IMR-90 (cell line): ENCODE measurements around the gene ITIH5. TPM values are rescaled to one million over a fixed set of nuclear protein-coding genes. Genes with fewer than 3 reads are reported as not detected.

Experiments used
- ATAC-seq: fragments of 200-7000 bp; cut with Tn5 transposase; 2 replicates; pipeline ENCODE4 v1.9.1; 2020; ENCODE audit warnings: low read depth, mild to moderate bottlenecking, moderate library complexity
- BruUV-seq: library from RNA; stranded (reverse); fragments of 400-500 nt; replicated peaks from 2 replicates; lab custom pipeline; 2021; lab: Mats Ljungman, UMichigan
- CTCF ChIA-PET: fragments of 300-600 bp; formaldehyde crosslinking; extraction: SDS; loops from one replicate; lab custom pipeline; 2021; ENCODE audit warnings: antibody characterized with exemption; lab: Yijun Ruan, JAX
- POLR2A ChIA-PET: fragments of 300-600 bp; sonication (Branson Sonifier 250); formaldehyde crosslinking; loops from one replicate; lab custom pipeline; 2022; ENCODE audit warnings: antibody characterized with exemption; ENCODE audit not compliant: unreplicated experiment; lab: Charles Lee
- DNase-seq: peaks from one replicate; pipeline ENCODE4 v3.0.0; 2013
- H2AFZ ChIP-seq: replicated peaks from 2 replicates; pipeline ENCODE3; 2013; ENCODE audit warnings: low read length, mild to moderate bottlenecking; ENCODE audit not compliant: poor library complexity
- H2AK5ac ChIP-seq: 2 replicates; pipeline ENCODE4 v1.6.1; 2013; ENCODE audit warnings: low read depth, low read length, inconsistent platforms
- H2AK9ac ChIP-seq: replicated peaks from 2 replicates; pipeline ENCODE3; 2013; ENCODE audit warnings: mild to moderate bottlenecking, low read depth, low read length, moderate library complexity; ENCODE audit not compliant: poor library complexity
- H2BK120ac ChIP-seq: 2 replicates; pipeline ENCODE4 v1.6.1; 2013; ENCODE audit warnings: low read depth, low read length, inconsistent platforms
- H2BK15ac ChIP-seq: 3 replicates; pipeline ENCODE4 v1.6.1; 2013; ENCODE audit warnings: low read depth, low read length, inconsistent platforms
- H2BK20ac ChIP-seq: 2 replicates; pipeline ENCODE4 v1.6.1; 2013; ENCODE audit warnings: low read depth, mild to moderate bottlenecking, inconsistent platforms, low read length, moderate library complexity
- H2BK5ac ChIP-seq: 2 replicates; pipeline ENCODE4 v1.6.1; 2013; ENCODE audit warnings: mild to moderate bottlenecking, low read depth, low read length, inconsistent platforms; ENCODE audit not compliant: poor library complexity, severe bottlenecking
- H3K14ac ChIP-seq: replicated peaks from 2 replicates; pipeline ENCODE4 v1.6.1; 2013; ENCODE audit warnings: low read depth, low read length, inconsistent platforms
- H3K18ac ChIP-seq: 2 replicates; pipeline ENCODE4 v1.6.1; 2013; ENCODE audit warnings: low read depth, low read length, control low read depth
- H3K23ac ChIP-seq: 2 replicates; pipeline ENCODE4 v1.6.1; 2013; ENCODE audit warnings: low read depth, low read length, inconsistent platforms
- H3K27ac ChIP-seq: 2 replicates; pipeline ENCODE4 v1.5.1; 2013; ENCODE audit warnings: mild to moderate bottlenecking, control low read depth, low read length; ENCODE audit not compliant: insufficient read depth
- H3K27me3 ChIP-seq: 2 replicates; pipeline ENCODE4 v1.6.1; 2013; ENCODE audit warnings: low read length; ENCODE audit not compliant: control insufficient read depth, insufficient read depth
- H3K36me3 ChIP-seq: 2 replicates; pipeline ENCODE4 v1.6.1; 2013; ENCODE audit warnings: low read length, mixed read lengths; ENCODE audit not compliant: control insufficient read depth, insufficient read depth
- H3K4ac ChIP-seq: 2 replicates; pipeline ENCODE4 v1.6.1; 2013; ENCODE audit warnings: low read depth, low read length, inconsistent platforms
- H3K4me1 ChIP-seq: 2 replicates; pipeline ENCODE4 v1.6.1; 2013; ENCODE audit warnings: low read length, mixed read lengths; ENCODE audit not compliant: control insufficient read depth, insufficient read depth
- H3K4me2 ChIP-seq: 2 replicates; pipeline ENCODE4 v1.6.1; 2013; ENCODE audit warnings: low read depth, mild to moderate bottlenecking, control low read depth, low read length, moderate library complexity
- H3K4me3 ChIP-seq: 2 replicates; pipeline ENCODE4 v1.5.1; 2013; ENCODE audit warnings: low read depth, mild to moderate bottlenecking, control low read depth, low read length, moderate library complexity; ENCODE audit not compliant: insufficient read depth
- H3K56ac ChIP-seq: 2 replicates; pipeline ENCODE4 v1.6.1; 2013; ENCODE audit warnings: low read length, inconsistent platforms; ENCODE audit not compliant: insufficient read depth; ENCODE audit errors: extremely low read depth
- H3K79me1 ChIP-seq, 2 experiments: 2 replicates each; pipeline ENCODE4 v1.6.1; 2013; ENCODE audit warnings: low read length in 2 of 2, inconsistent platforms in 1 of 2, low read depth in 1 of 2
- H3K9ac ChIP-seq: 2 replicates; pipeline ENCODE4 v1.6.1; 2013; ENCODE audit warnings: low read depth, low read length, control low read depth
- H3K9me1 ChIP-seq: 2 replicates; pipeline ENCODE4 v1.6.1; 2013; ENCODE audit warnings: low read length, inconsistent platforms; ENCODE audit not compliant: insufficient read depth
- H3K9me3 ChIP-seq: 2 replicates; pipeline ENCODE4 v1.6.1; 2013; ENCODE audit warnings: low read length; ENCODE audit not compliant: control insufficient read depth, insufficient read depth
- H4K20me1 ChIP-seq: 2 replicates; pipeline ENCODE4 v1.6.1; 2013; ENCODE audit warnings: low read length, inconsistent platforms; ENCODE audit not compliant: insufficient read depth
- H4K5ac ChIP-seq: 2 replicates; pipeline ENCODE4 v1.6.1; 2013; ENCODE audit warnings: mild to moderate bottlenecking, low read depth, low read length, control low read depth
- H4K8ac ChIP-seq, 2 experiments: 2 replicates each; pipeline ENCODE4 v1.6.1; 2013; ENCODE audit warnings: low read depth in 2 of 2, low read length in 2 of 2, control low read depth in 1 of 2, inconsistent platforms in 1 of 2
- H4K91ac ChIP-seq: 2 replicates; pipeline ENCODE4 v1.6.1; 2013; ENCODE audit warnings: low read depth, low read length, inconsistent platforms; ENCODE audit not compliant: insufficient read depth
- BHLHE40 ChIP-seq: fragments of 150-350 bp; IDR thresholded peaks from 2 replicates; pipeline ENCODE4 v1.6.1; 2016; ENCODE audit warnings: mild to moderate bottlenecking, low read depth, low read length
- CHD1 ChIP-seq: IDR thresholded peaks from 2 replicates; pipeline ENCODE4 v1.6.1; 2012; ENCODE audit warnings: low read depth, low read length, improper control_type of control experiment
- CTCF ChIP-seq: conservative IDR thresholded peaks from 2 replicates; pipeline ENCODE4 v1.5.1; 2012; ENCODE audit warnings: mild to moderate bottlenecking, low read depth, low read length, improper control_type of control experiment
- MAFK ChIP-seq: IDR thresholded peaks from 2 replicates; pipeline ENCODE4 v1.6.1; 2012; ENCODE audit warnings: low read depth, low read length, improper control_type of control experiment
- MAZ ChIP-seq: IDR thresholded peaks from 2 replicates; pipeline ENCODE4 v1.6.1; 2012; ENCODE audit warnings: low read depth, mild to moderate bottlenecking, low read length, improper control_type of control experiment, moderate library complexity, borderline replicate concordance
- MXI1 ChIP-seq: IDR thresholded peaks from 2 replicates; pipeline ENCODE4 v1.6.1; 2012; ENCODE audit warnings: low read depth, mild to moderate bottlenecking, low read length, moderate library complexity, borderline replicate concordance
- NFE2L2 ChIP-seq: fragments of 150-350 bp; IDR thresholded peaks from 2 replicates; pipeline ENCODE4 v1.6.1; 2016; ENCODE audit warnings: low read depth, mild to moderate bottlenecking, low read length
- POLR2A ChIP-seq: IDR thresholded peaks from 2 replicates; pipeline ENCODE4 v1.6.1; 2012; ENCODE audit warnings: mild to moderate bottlenecking, low read depth, low read length
- RCOR1 ChIP-seq: IDR thresholded peaks from 2 replicates; pipeline ENCODE4 v1.6.1; 2012; ENCODE audit warnings: mild to moderate bottlenecking, low read length, improper control_type of control experiment; ENCODE audit not compliant: insufficient replicate concordance
- RFX5 ChIP-seq: IDR thresholded peaks from 2 replicates; pipeline ENCODE4 v1.8.0; 2012; ENCODE audit warnings: low read depth, mild to moderate bottlenecking, low read length, moderate library complexity
- SMC3 ChIP-seq: fragments of 150-350 bp; IDR thresholded peaks from 2 replicates; pipeline ENCODE4 v1.6.1; 2016; ENCODE audit warnings: low read depth, mild to moderate bottlenecking, antibody characterized with exemption, low read length, moderate library complexity
- whole genome bisulfite sequencing, 2 experiments: methylation state at CpG; one replicate each; pipeline versions ENCODE4 v1.1.5 to v1.1.7; 2013; ENCODE audit warnings: missing lambda C conversion rate in 2 of 2; ENCODE audit not compliant: insufficient read length in 1 of 2; ENCODE audit errors: extremely low coverage in 2 of 2; 5-methylcytosine and 5-hydroxymethylcytosine counted together
- dilution Hi-C: fragments of 300-500 bp; cut with HindIII; formaldehyde crosslinking; loops from one replicate; pipeline ENCODE4 v1.14.3; 2018; ENCODE audit warnings: low sequenced_read_pairs; ENCODE audit not compliant: unreplicated experiment
- in situ Hi-C: fragments of 300-500 bp; cut with MboI; formaldehyde crosslinking; loops from 3 replicates; pipeline ENCODE4 v1.14.3; 2019; ENCODE audit warnings: low sequenced_read_pairs, inconsistent platforms, mixed read lengths
- intact Hi-C: fragments of 100-400 bp; cut with micrococcal nuclease; formaldehyde crosslinking; loops from 2 replicates; pipeline ENCODE4 v1.10.0; 2022
- polyA plus RNA-seq, 3 experiments: library from polyadenylated mRNA; depleted of rRNA; stranded (reverse); fragments of >200 nt; gene quantifications; 2 replicates each; pipeline ENCODE4 v1.2.3, GENCODE V29; 2012; ENCODE audit warnings: low replicate concordance in 1 of 3
- total RNA-seq: library from RNA; depleted of rRNA; stranded (reverse); fragments of >200 nt; gene quantifications from 2 replicates; pipeline ENCODE4 v1.2.3, GENCODE V29; 2012
- TF ChIP-seq, protein P1 (sequence below): fragments of 150-350 bp; IDR thresholded peaks from 2 replicates; pipeline ENCODE4 v1.6.1; 2016; ENCODE audit warnings: low read depth, mild to moderate bottlenecking, low read length, moderate library complexity, borderline replicate concordance
- TF ChIP-seq, protein P2 (sequence below): fragments of 150-350 bp; IDR thresholded peaks from 2 replicates; pipeline ENCODE4 v1.6.1; 2017; ENCODE audit warnings: mild to moderate bottlenecking, antibody characterized with exemption, low read length, low read depth

The ITIH5 gene
- total and polyA plus RNA-seq, 2 of the 4 experiments (the other 2 are of a cell fraction), result under 0.01 to 0.07 TPM

DNA sequence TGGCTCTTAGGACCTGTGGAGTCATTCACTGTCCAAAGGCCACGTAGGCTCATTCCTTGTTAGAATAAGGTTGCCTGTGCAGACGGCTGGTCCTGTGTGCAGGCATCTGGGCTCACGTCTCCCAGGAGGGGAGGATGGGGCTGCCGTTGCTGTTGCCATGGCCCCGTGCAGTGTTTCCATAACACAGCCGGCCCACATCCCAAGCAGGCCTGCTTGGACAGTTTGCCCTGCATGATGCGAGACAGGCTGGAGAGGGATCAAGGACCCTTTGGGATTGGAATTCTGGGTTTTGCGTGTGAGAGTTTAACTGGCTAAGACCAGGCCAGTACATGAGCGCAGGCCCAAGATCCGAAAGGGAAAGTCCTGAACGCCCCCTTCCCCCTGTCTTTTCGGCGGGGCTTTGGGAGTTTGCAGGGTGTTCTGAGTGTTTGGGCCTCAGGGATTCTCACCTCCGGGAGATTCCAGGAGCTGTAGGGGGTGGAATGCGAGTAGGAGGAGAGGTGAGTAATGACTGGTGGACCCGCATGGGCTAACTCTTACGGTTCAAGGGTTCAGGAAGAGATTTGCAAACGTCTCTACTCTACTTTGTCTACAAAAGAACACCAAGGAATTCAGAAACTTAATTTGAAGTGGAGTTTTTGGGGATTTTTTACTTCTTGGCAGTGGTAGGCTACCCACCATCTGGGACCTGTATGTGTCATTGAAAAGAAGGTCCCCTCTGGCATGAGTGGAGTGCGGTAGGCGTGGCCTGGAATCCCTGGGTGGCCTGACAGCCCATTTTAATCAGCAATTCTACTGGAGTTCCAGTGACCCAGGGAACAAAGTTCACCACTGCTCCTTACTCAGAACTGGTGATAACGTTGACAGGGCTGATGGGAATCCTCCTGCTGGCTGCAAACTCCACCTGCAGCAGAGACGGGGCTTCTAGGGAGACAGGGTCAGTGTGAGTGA, 125.4 kb downstream of the ITIH5 start:
- 0% methylated on average over 2 of the region's 22 CpGs; no CpG with 5 or more reads in 1 of the 2 experiments for WGBS, 2 experiments
- Histone ChIP-seq H2BK15ac (no peak overlapping the region), H3K18ac (no peak overlapping the region; the same call in 1 of the 2 replicates), H3K4ac (no peak overlapping the region), H3K4me1 (peaks cover 2% of the 10 kb centered on the region; the same call in 1 of the 2 replicates), H3K36me3 (no peaks in the 10 kb centered on the region), H4K20me1 (no peaks in the 10 kb centered on the region), H3K27me3 (no peaks in the 10 kb centered on the region), H3K4me2 (no peak overlapping the region; the same call in 1 of the 2 replicates), H2BK20ac (no peak overlapping the region), H3K56ac (no peak overlapping the region), H4K8ac (no peak overlapping the region), H3K79me1 (no peaks in the 10 kb centered on the region), H2BK5ac (no peak overlapping the region), H2AFZ (no peak overlapping the region), H3K9me3 (0 out of 2 replicates have a peak, but pooled peaks cover 3% of the 10 kb centered on the region), H3K23ac (no peak overlapping the region), H2AK5ac (no peak overlapping the region), H2AK9ac (no peak overlapping the region), H4K5ac (no peak overlapping the region; the same call in 1 of the 2 replicates), H3K4me3 (no peak overlapping the region), H3K9ac (no peak overlapping the region), H2BK120ac (no peak overlapping the region), H3K14ac (no peak overlapping the region), H3K27ac (no peak overlapping the region; the same call in 1 of the 2 replicates), H3K9me1 (no peaks in the 10 kb centered on the region), H4K91ac (no peak overlapping the region)
- ATAC-seq (peak; percentile 27; the same call in 1 of the 2 replicates), DNase-seq (peak; percentile 2)
- in situ Hi-C loops (no loop called here), dilution Hi-C loops (no loop called here), intact Hi-C loops (no loop called here)
- no TSS peak for BruUV-seq
- ChIA-PET CTCF (interaction anchor here (0.6 kb wide), 1 partner anchor 20 kb away, joined by 5 read pairs; no protein-coding TSS in a partner anchor), POLR2A (no interaction called here)
- TF ChIP-seq CHD1, result no peak
- TF ChIP-seq MAZ, result no peak
- TF ChIP-seq RCOR1, result no peak
- no peak for TF ChIP-seq CTCF
- no peak for TF ChIP-seq POLR2A
- TF ChIP-seq, protein P1, sequence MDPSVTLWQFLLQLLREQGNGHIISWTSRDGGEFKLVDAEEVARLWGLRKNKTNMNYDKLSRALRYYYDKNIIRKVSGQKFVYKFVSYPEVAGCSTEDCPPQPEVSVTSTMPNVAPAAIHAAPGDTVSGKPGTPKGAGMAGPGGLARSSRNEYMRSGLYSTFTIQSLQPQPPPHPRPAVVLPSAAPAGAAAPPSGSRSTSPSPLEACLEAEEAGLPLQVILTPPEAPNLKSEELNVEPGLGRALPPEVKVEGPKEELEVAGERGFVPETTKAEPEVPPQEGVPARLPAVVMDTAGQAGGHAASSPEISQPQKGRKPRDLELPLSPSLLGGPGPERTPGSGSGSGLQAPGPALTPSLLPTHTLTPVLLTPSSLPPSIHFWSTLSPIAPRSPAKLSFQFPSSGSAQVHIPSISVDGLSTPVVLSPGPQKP, result no peak
- TF ChIP-seq RFX5, result no peak
- TF ChIP-seq MAFK, result no peak
- TF ChIP-seq, protein P2, sequence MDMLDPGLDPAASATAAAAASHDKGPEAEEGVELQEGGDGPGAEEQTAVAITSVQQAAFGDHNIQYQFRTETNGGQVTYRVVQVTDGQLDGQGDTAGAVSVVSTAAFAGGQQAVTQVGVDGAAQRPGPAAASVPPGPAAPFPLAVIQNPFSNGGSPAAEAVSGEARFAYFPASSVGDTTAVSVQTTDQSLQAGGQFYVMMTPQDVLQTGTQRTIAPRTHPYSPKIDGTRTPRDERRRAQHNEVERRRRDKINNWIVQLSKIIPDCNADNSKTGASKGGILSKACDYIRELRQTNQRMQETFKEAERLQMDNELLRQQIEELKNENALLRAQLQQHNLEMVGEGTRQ, result no peak
- no peak for TF ChIP-seq SMC3
- no peak for TF ChIP-seq BHLHE40
- no peak for TF ChIP-seq NFE2L2
- TF ChIP-seq MXI1, result no peak
